Colonic mucosa (tissue), 4 donors: ENCODE results near the gene UPB1. TPM values are rescaled to one million over a fixed set of nuclear protein-coding genes. Genes with fewer than 3 reads are reported as not detected.

ENCODE experiments used
- DNase-seq: peaks from one replicate; pipeline ENCODE4 v3.0.0-alpha.2; 2020
- H3K27ac ChIP-seq: fragments of 200-600 bp; one replicate; pipeline ENCODE4 v1.8.0; 2021
- H3K27me3 ChIP-seq: fragments of 200-600 bp; one replicate; pipeline ENCODE4 v1.8.0; 2021
- H3K36me3 ChIP-seq: fragments of 200-600 bp; one replicate; pipeline ENCODE4 v1.8.0; 2021
- H3K4me1 ChIP-seq: fragments of 200-600 bp; one replicate; pipeline ENCODE4 v1.8.0; 2021; ENCODE audit warnings: mild to moderate bottlenecking
- H3K4me3 ChIP-seq: fragments of 200-600 bp; one replicate; pipeline ENCODE4 v1.8.0; 2021
- H3K9ac ChIP-seq, 2 donors: one replicate each; pipeline ENCODE4 v1.7.0; 2013; ENCODE audit warnings: control low read depth in 2 of 2, low read depth in 2 of 2, low read length in 2 of 2
- H3K9me3 ChIP-seq: fragments of 200-600 bp; one replicate; pipeline ENCODE4 v1.8.0; 2021
- intact Hi-C: fragments of 100-400 bp; cut with DNase I; formaldehyde crosslinking; loops from one replicate; pipeline ENCODE4 v1.14.1; 2022
- total RNA-seq, 2 donors: library from RNA; stranded (reverse); fragmentation: NEBNext Ultra II Directional in 1 of 2; extraction: Animal tissue kit (Norgen Biotek cat#: 25700) in 1 of 2; gene quantifications; one replicate each; pipeline ENCODE4 v1.2.1, GENCODE V29; 2021
- TF ChIP-seq, protein P1 (sequence below): fragments of 200-600 bp; IDR thresholded peaks from one replicate; pipeline ENCODE4 v1.8.0; 2022; ENCODE audit warnings: antibody characterized with exemption, mild to moderate bottlenecking
- donor health status: healthy.
- donor health status: DM: no; HTN: no; CAD: no.
- donor health status: DM: no; HTN: no; CAD: no.

Gene UPB1
- total RNA-seq, 2 donors from 2014 or later, result 0.16 to 0.20 TPM

- no peaks in the 10 kb centered on the region for H3K9me3 ChIP-seq
- DNase-seq, result no peak
- no peaks in the 10 kb centered on the region for H3K27me3 ChIP-seq
- H3K9ac ChIP-seq, result no peak overlapping the region
- H3K27ac ChIP-seq, result no peak overlapping the region
- no peaks in the 10 kb centered on the region for H3K4me1 ChIP-seq
- no peak overlapping the region for H3K4me3 ChIP-seq
- no peaks in the 10 kb centered on the region for H3K36me3 ChIP-seq
- TF ChIP-seq, protein P1, sequence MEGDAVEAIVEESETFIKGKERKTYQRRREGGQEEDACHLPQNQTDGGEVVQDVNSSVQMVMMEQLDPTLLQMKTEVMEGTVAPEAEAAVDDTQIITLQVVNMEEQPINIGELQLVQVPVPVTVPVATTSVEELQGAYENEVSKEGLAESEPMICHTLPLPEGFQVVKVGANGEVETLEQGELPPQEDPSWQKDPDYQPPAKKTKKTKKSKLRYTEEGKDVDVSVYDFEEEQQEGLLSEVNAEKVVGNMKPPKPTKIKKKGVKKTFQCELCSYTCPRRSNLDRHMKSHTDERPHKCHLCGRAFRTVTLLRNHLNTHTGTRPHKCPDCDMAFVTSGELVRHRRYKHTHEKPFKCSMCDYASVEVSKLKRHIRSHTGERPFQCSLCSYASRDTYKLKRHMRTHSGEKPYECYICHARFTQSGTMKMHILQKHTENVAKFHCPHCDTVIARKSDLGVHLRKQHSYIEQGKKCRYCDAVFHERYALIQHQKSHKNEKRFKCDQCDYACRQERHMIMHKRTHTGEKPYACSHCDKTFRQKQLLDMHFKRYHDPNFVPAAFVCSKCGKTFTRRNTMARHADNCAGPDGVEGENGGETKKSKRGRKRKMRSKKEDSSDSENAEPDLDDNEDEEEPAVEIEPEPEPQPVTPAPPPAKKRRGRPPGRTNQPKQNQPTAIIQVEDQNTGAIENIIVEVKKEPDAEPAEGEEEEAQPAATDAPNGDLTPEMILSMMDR, result no peak
- intact Hi-C loops, result no loop called here
Measured at GRCh38 chr22:24481641-24482040, 13.5 kb upstream of the UPB1 start.

DNA sequence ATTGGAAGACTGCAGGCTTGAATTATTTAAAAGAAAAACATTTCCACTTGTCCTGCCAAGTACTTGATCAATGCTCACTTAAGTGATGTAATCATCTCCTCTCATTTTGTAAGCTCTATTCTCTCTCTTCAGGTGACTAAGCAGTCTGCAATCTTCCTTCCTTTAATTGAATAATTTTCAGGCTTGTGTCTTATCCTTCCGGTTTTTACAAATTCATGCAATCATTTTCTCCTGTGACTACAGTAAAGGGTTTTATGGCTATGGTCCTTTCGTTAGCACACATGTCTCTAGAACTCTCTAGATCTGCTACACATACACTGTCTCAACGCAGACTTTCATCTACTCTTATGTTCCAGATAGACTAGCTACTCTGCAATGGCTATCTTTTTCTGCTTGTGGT, 12.6 kb upstream of the UPB1 start:
- Histone ChIP-seq H3K27me3 (no peaks in the 10 kb centered on the region), H3K4me1 (no peaks in the 10 kb centered on the region), H3K4me3 (no peak overlapping the region), H3K27ac (no peak overlapping the region), H3K36me3 (no peaks in the 10 kb centered on the region), H3K9ac (no peak overlapping the region), H3K9me3 (no peaks in the 10 kb centered on the region)
- TF ChIP-seq, protein P1, result no peak
- DNase-seq, result no peak
- intact Hi-C loops, result no loop called here

DNA sequence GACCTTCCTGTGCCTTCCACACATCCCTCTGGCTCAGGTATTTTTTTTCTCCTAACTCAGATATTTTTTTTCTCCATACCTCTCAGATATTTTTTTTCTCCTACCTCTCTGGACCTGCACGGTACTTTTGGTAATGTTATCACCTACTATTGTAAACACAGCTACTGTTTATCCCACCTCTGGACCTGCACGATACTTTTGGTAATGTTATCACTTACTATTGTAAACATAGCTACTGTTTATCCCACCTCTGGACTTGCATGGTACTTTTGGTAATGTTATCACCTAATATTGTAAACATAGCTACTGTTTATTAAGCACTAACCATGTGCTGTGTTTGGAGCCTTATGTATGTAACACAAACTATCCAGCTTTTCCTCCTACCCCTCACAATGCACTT, 12.1 kb upstream of the UPB1 start:
- DNase-seq, result no peak
- Histone ChIP-seq H3K27ac (no peak overlapping the region), H3K9ac (no peak overlapping the region)

GRCh38 chr22:24483976-24484545, 11.1 kb upstream of the UPB1 start:
- no peak overlapping the region for H3K9ac ChIP-seq

More for the DNA sequence above, 12.1 kb upstream of the UPB1 start:
- no peaks in the 10 kb centered on the region for H3K36me3 ChIP-seq
- no peaks in the 10 kb centered on the region for H3K4me1 ChIP-seq
- no peak overlapping the region for H3K4me3 ChIP-seq
- H3K27me3 ChIP-seq, result no peaks in the 10 kb centered on the region
- intact Hi-C loops, result no loop called here
- H3K9me3 ChIP-seq, result no peaks in the 10 kb centered on the region
- TF ChIP-seq, protein P1, result no peak

GRCh38 chr22:24485170-24485569, 10.0 kb upstream of the UPB1 start:
- no peak for DNase-seq
- TF ChIP-seq, protein P1, result no peak
- Histone ChIP-seq H3K4me1 (no peaks in the 10 kb centered on the region), H3K9ac (no peak overlapping the region), H3K36me3 (no peaks in the 10 kb centered on the region), H3K27ac (no peak overlapping the region), H3K27me3 (no peaks in the 10 kb centered on the region), H3K4me3 (no peak overlapping the region), H3K9me3 (no peaks in the 10 kb centered on the region)
- intact Hi-C loops, result no loop called here

More at GRCh38 chr22:24483976-24484545, 11.1 kb upstream of the UPB1 start:
- Histone ChIP-seq H3K9me3 (no peaks in the 10 kb centered on the region), H3K27me3 (no peaks in the 10 kb centered on the region), H3K36me3 (no peaks in the 10 kb centered on the region), H3K4me3 (no peak overlapping the region), H3K4me1 (no peaks in the 10 kb centered on the region), H3K27ac (no peak overlapping the region)
- intact Hi-C loops, result no loop called here
- DNase-seq, result no peak
- TF ChIP-seq, protein P1, result no peak
